Endothelial cell of umbilical vein (primary cell): ENCODE measurements around the gene CCDC47. TPM values are rescaled to one million over a fixed set of nuclear protein-coding genes. Genes with fewer than 3 reads are reported as not detected.

Experiments
- BruUV-seq: library from RNA; stranded (reverse); fragments of 400-500 nt; replicated peaks from 2 replicates; lab custom pipeline; 2021; lab: Mats Ljungman, UMichigan
- CTCF ChIA-PET: fragments of 300-600, 350-600 bp; sonication (Branson Sonifier 250); formaldehyde crosslinking; loops from one replicate; lab custom pipeline; 2021; ENCODE audit warnings: antibody characterized with exemption, inconsistent platforms; lab: Charles Lee
- POLR2A ChIA-PET: fragments of 300-600, 350-600 bp; sonication (Branson Sonifier 250); formaldehyde crosslinking; loops from one replicate; lab custom pipeline; 2021; ENCODE audit warnings: antibody characterized with exemption, inconsistent platforms; lab: Charles Lee
- DNase-seq: peaks from one replicate; pipeline ENCODE4 v3.0.0-alpha.2; 2011; ENCODE audit warnings: low read depth, low spot score
- FAIRE-seq: peaks from 2 replicates; lab custom pipeline; 2011; peaks lifted over from hg19 to GRCh38; lab: Jason Lieb, UNC
- H2AFZ ChIP-seq: 2 replicates; pipeline ENCODE4 v1.6.0; 2012; ENCODE audit warnings: low read depth, low read length, control low read depth, inconsistent platforms
- H3K27ac ChIP-seq: 2 replicates; pipeline ENCODE4 v1.5.1; 2011; ENCODE audit warnings: low read depth, mild to moderate bottlenecking, control low read depth, low read length, moderate library complexity; ENCODE audit not compliant: insufficient read depth
- H3K27me3 ChIP-seq, 2 experiments: 2 replicates each; pipeline versions ENCODE4 v1.6.0 to v1.6.1; 2011; ENCODE audit warnings: low read length in 2 of 2, mixed read lengths in 1 of 2; ENCODE audit not compliant: control insufficient read depth in 2 of 2, insufficient read depth in 2 of 2
- H3K36me3 ChIP-seq, 2 experiments: 2 replicates in 1 of 2; 3 replicates in 1 of 2; pipeline ENCODE4 v1.5.1; 2011; ENCODE audit warnings: low read length in 2 of 2, mild to moderate bottlenecking in 1 of 2, moderate library complexity in 1 of 2; ENCODE audit not compliant: control insufficient read depth in 2 of 2, insufficient read depth in 2 of 2; ENCODE audit errors: extremely low read depth in 1 of 2
- H3K4me1 ChIP-seq: 3 replicates; pipeline ENCODE4 v1.5.1; 2011; ENCODE audit warnings: mild to moderate bottlenecking, low read length; ENCODE audit not compliant: control insufficient read depth, insufficient read depth; ENCODE audit errors: extremely low read depth
- H3K4me2 ChIP-seq: 2 replicates; pipeline ENCODE4 v1.6.1; 2011; ENCODE audit warnings: low read length, control low read depth, mixed read lengths; ENCODE audit not compliant: insufficient read depth
- H3K4me3 ChIP-seq, 3 experiments: fragments of 200-600 bp in 1 of 3; sonication (generic), shearing (Covaris generic) in 1 of 3; replicated peaks in 1 of 3; 2 replicates each; pipeline ENCODE4 v1.5.1; 2011 to 2016; ENCODE audit warnings: control low read depth in 3 of 3, low read length in 3 of 3, mild to moderate bottlenecking in 2 of 3, inconsistent platforms in 1 of 3, low read depth in 1 of 3, moderate library complexity in 1 of 3; ENCODE audit not compliant: insufficient read depth in 1 of 3
- H3K79me2 ChIP-seq: 2 replicates; pipeline ENCODE4 v1.6.0; 2012; ENCODE audit warnings: low read length, inconsistent platforms; ENCODE audit not compliant: control insufficient read depth, insufficient read depth
- H3K9ac ChIP-seq: replicated peaks from 2 replicates; pipeline ENCODE3; 2011; ENCODE audit warnings: low read length, control low read depth; ENCODE audit not compliant: insufficient read depth; ENCODE audit errors: extremely low read depth
- H3K9me1 ChIP-seq: replicated peaks from 3 replicates; pipeline ENCODE4 v1.6.0; 2011; ENCODE audit warnings: mild to moderate bottlenecking, low read length; ENCODE audit not compliant: control insufficient read depth, insufficient read depth; ENCODE audit errors: extremely low read depth
- H3K9me3 ChIP-seq: replicated peaks from 2 replicates; pipeline ENCODE4 v1.5.1; 2012; ENCODE audit warnings: low read length, inconsistent platforms; ENCODE audit not compliant: control insufficient read depth, insufficient read depth
- H4K20me1 ChIP-seq: replicated peaks from 2 replicates; pipeline ENCODE3; 2011; ENCODE audit warnings: mild to moderate bottlenecking, low read length; ENCODE audit not compliant: control insufficient read depth, insufficient read depth; ENCODE audit errors: extremely low read depth
- FOS ChIP-seq: IDR thresholded peaks from 2 replicates; pipeline ENCODE4 v1.6.1; 2011; ENCODE audit warnings: mild to moderate bottlenecking, low read length, moderate library complexity, borderline replicate concordance; ENCODE audit not compliant: insufficient read depth
- JUN ChIP-seq: IDR thresholded peaks from 2 replicates; pipeline ENCODE4 v1.6.1; 2011; ENCODE audit warnings: borderline replicate concordance, low read depth; ENCODE audit not compliant: insufficient read length, insufficient read depth
- POLR2A ChIP-seq: IDR thresholded peaks from 2 replicates; pipeline ENCODE4 v1.6.1; 2012; ENCODE audit warnings: low read depth, mild to moderate bottlenecking, control low read depth, low read length
- POLR2AphosphoS5 ChIP-seq: IDR thresholded peaks from 2 replicates; pipeline ENCODE4 v1.6.1; 2012; ENCODE audit warnings: low read depth, mild to moderate bottlenecking, control low read depth, low read length, moderate library complexity; ENCODE audit not compliant: insufficient read depth
- dilution Hi-C: fragments of 300-500 bp; cut with MboI; formaldehyde crosslinking; loops from one replicate; pipeline ENCODE4 v1.15.0; 2019; ENCODE audit warnings: low sequenced_read_pairs; ENCODE audit not compliant: extremely low pct_ligation_motif_present
- intact Hi-C: fragments of 100-400 bp; cut with micrococcal nuclease; formaldehyde crosslinking; loops from one replicate; pipeline ENCODE4 v1.10.0; 2022
- polyA plus RNA-seq, 4 experiments: library from polyadenylated mRNA; depleted of rRNA in 3 of 4; stranded (reverse) in 3 of 4; unstranded in 1 of 4; fragments of >200 nt; gene quantifications; 2 replicates each; pipeline versions ENCODE4 v1.2.1 to v1.2.3, GENCODE V29; 2011 to 2012; ENCODE audit warnings: missing spikeins in 1 of 4
- total RNA-seq: library from RNA; stranded (reverse); gene quantifications from 2 replicates; pipeline ENCODE4 v1.2.3, GENCODE V29; 2021
- TF ChIP-seq, protein P1 (sequence below), 2 donors: IDR thresholded peaks; 1 replicate in 1 of 2; 2 replicates in 1 of 2; pipeline ENCODE4 v1.5.1; 2011; ENCODE audit warnings: low read length in 2 of 2, mild to moderate bottlenecking in 2 of 2, moderate library complexity in 2 of 2, control low read depth in 1 of 2, inconsistent platforms in 1 of 2, low read depth in 1 of 2; ENCODE audit not compliant: insufficient read depth in 1 of 2; ENCODE audit errors: extremely low read depth in 1 of 2

The CCDC47 gene
- total and polyA plus RNA-seq, 2 donors (not counting 3 experiments of a cell fraction or from before 2014, with no cell fraction given), result 21.7 to 76.5 TPM

DNA sequence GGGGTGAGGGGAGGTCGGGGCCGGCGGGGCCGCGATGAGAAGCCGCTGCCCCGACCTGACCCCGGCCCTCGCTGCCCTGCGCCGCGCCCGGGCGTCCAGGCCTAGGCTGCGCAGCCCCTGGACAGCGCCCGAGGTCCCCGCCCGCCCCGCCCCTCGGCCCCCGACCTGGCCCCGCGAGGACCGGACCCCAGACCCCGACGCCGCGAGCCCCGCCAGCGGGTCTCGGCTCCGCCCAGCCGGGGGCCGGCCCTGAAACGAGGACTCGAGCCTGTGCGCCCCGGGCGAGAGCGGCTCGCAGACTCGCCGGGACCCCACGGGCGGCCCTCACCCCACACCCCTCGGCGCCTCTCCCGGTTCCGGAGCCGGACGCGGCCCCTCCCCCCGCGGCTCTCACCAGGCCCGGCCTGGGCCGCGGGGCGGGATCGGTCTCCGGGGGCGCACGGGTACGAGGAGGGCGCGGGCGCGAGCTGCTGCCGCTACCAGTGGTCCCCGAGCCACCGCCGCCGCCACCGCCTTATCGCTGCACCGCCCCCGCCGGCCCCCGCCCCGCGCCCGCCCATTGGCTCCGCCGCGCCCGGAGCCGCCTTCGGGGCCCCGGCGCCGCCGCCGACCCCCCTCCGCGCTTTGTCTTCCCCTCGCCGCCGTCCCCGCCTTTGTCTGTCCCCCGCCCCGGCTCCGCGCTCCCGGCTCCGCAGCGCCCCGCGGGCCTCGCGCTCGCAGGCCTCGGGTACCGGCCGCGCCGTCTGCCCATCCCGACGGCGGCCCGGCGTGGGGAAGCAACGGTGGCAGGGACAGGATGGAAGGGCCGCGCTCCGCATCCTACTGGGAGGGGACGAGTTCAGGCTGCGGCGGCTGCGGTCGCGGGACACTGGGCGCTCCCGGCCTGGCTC is 73.5 kb downstream of the CCDC47 start, which contains the start of gene LIMD2:
LIMD2 (minus strand) TSS at position 488 of the 890 bp plus-strand sequence. CDS start 827 bp downstream, outside the sequence.
- H3K4me1 ChIP-seq, result peaks cover 20% of the 10 kb centered on the region
- no peaks in the 10 kb centered on the region for H3K9me3 ChIP-seq
- POLR2A ChIA-PET, result no interaction called here
- peaks cover 0 to 11% of the 10 kb centered on the region in 2 experiments for H3K36me3 ChIP-seq
- peak within 1 kb of the TSS; percentile 48 for H3K4me2 ChIP-seq
- H3K27me3 ChIP-seq, result no peaks in the 10 kb centered on the region
- DNase-seq, result peak; percentile 54
- no TSS peak for BruUV-seq
- H2AFZ ChIP-seq, result peak within 1 kb of the TSS; percentile 71
- H3K9me1 ChIP-seq, result no peaks in the 10 kb centered on the region
- dilution Hi-C loops, result no loop called here
- no peaks in the 10 kb centered on the region for H4K20me1 ChIP-seq
- CTCF ChIA-PET, result interaction anchor here (2.6 kb wide), 1 partner anchor 24 kb away, joined by 12 read pairs; no protein-coding TSS in a partner anchor
- FAIRE-seq, result no peak
- peak within 1 kb of the TSS; percentile 77 for H3K27ac ChIP-seq
- intact Hi-C loops, result loop anchor here (1.0 to 2.0 kb wide), 2 partner anchors 41 to 135 kb away; partner anchors contain the start of gene STRADA
- H3K9ac ChIP-seq, result peak within 1 kb of the TSS; percentile 69
- peaks cover 9% of the 10 kb centered on the region for H3K79me2 ChIP-seq
- TF ChIP-seq, protein P1, sequence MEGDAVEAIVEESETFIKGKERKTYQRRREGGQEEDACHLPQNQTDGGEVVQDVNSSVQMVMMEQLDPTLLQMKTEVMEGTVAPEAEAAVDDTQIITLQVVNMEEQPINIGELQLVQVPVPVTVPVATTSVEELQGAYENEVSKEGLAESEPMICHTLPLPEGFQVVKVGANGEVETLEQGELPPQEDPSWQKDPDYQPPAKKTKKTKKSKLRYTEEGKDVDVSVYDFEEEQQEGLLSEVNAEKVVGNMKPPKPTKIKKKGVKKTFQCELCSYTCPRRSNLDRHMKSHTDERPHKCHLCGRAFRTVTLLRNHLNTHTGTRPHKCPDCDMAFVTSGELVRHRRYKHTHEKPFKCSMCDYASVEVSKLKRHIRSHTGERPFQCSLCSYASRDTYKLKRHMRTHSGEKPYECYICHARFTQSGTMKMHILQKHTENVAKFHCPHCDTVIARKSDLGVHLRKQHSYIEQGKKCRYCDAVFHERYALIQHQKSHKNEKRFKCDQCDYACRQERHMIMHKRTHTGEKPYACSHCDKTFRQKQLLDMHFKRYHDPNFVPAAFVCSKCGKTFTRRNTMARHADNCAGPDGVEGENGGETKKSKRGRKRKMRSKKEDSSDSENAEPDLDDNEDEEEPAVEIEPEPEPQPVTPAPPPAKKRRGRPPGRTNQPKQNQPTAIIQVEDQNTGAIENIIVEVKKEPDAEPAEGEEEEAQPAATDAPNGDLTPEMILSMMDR (IDR thresholded peaks at IDR 0.05; ENCODE audit: extremely low read depth in 1 of 2, insufficient read depth in 1 of 2, low read depth in 1 of 2, low read length in 2 of 2), result no peak
- TF ChIP-seq JUN (no peak), POLR2A (peak; percentile 41), FOS (no peak), POLR2AphosphoS5 (peak; percentile 57)
- peak within 1 kb of the TSS; percentile 27 to 61 (median 42) for H3K4me3 ChIP-seq
